ENCODE measurements around the gene E2F4. TPM values are rescaled to one million over a fixed set of nuclear protein-coding genes. Genes with fewer than 3 reads are reported as not detected.

E2F4 gene
- total and polyA plus RNA-seq, 9 of the 15 experiments (the other 6 are each of a cell fraction or from before 2014, with no cell fraction given), result 9.7 to 139 (median 106) TPM

GRCh38 chr16:67155295-67156142, 36.4 kb upstream of the E2F4 start (continued):
- TF ChIP-seq EGR1 (conservative IDR thresholded peaks at IDR 0.05), result peak; percentile 26; the same call in 1 of the 2 replicates
- TF ChIP-seq NKRF (IDR thresholded peaks at IDR 0.05; ENCODE audit: borderline replicate concordance), result no peak
- no peak for TF ChIP-seq SLC30A9 (CRISPR knock-in tag; IDR thresholded peaks at IDR 0.05)
- TF ChIP-seq ZNF699 (CRISPR knock-in tag; IDR thresholded peaks at IDR 0.05; ENCODE audit: insufficient replicate concordance), result no peak
- no peak for TF ChIP-seq ZNF766 (CRISPR knock-in tag; conservative IDR thresholded peaks at IDR 0.05)
- no peak for TF ChIP-seq SETDB1 (IDR thresholded peaks at IDR 0.05; ENCODE audit: low read length)
- TF ChIP-seq CBX3 (IDR thresholded peaks at IDR 0.05; ENCODE audit: borderline replicate concordance in 1 of 2, low read length in 2 of 2), result 0 out of 3 replicates have a peak, but pooled peaks of 1 of the 2 experiments have one; percentile 40
- no peak for TF ChIP-seq RAD51 (IDR thresholded peaks at IDR 0.05; ENCODE audit: borderline replicate concordance, low read depth)
- TF ChIP-seq JUND (IDR thresholded peaks at IDR 0.05; ENCODE audit: borderline replicate concordance, low read depth, low read length), result peak; percentile 51; the same call in 1 of the 2 replicates
- TF ChIP-seq JUND (tag; IDR thresholded peaks at IDR 0.05; ENCODE audit: borderline replicate concordance, low read depth, low read length), result no peak
- TF ChIP-seq POLR2H (tag; IDR thresholded peaks at IDR 0.05; ENCODE audit: low read depth), result no peak
- TF ChIP-seq, protein P1, sequence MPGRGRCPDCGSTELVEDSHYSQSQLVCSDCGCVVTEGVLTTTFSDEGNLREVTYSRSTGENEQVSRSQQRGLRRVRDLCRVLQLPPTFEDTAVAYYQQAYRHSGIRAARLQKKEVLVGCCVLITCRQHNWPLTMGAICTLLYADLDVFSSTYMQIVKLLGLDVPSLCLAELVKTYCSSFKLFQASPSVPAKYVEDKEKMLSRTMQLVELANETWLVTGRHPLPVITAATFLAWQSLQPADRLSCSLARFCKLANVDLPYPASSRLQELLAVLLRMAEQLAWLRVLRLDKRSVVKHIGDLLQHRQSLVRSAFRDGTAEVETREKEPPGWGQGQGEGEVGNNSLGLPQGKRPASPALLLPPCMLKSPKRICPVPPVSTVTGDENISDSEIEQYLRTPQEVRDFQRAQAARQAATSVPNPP (IDR thresholded peaks at IDR 0.05; ENCODE audit: borderline replicate concordance, insufficient read depth, insufficient read length), result no peak
- TF ChIP-seq RFX5 (IDR thresholded peaks at IDR 0.05; ENCODE audit: low read depth, low read length), result no peak
- TF ChIP-seq SMARCE1 (IDR thresholded peaks at IDR 0.05), result no peak
- no peak for TF ChIP-seq TEAD4 (IDR thresholded peaks at IDR 0.05; ENCODE audit: low read length)
- TF ChIP-seq TEAD4 (CRISPR knock-in tag; IDR thresholded peaks at IDR 0.05; ENCODE audit: borderline replicate concordance), result no peak
- TF ChIP-seq, protein P2, sequence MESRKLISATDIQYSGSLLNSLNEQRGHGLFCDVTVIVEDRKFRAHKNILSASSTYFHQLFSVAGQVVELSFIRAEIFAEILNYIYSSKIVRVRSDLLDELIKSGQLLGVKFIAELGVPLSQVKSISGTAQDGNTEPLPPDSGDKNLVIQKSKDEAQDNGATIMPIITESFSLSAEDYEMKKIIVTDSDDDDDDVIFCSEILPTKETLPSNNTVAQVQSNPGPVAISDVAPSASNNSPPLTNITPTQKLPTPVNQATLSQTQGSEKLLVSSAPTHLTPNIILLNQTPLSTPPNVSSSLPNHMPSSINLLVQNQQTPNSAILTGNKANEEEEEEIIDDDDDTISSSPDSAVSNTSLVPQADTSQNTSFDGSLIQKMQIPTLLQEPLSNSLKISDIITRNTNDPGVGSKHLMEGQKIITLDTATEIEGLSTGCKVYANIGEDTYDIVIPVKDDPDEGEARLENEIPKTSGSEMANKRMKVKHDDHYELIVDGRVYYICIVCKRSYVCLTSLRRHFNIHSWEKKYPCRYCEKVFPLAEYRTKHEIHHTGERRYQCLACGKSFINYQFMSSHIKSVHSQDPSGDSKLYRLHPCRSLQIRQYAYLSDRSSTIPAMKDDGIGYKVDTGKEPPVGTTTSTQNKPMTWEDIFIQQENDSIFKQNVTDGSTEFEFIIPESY (CRISPR knock-in tag; IDR thresholded peaks at IDR 0.05), result peak; percentile 69; the same call in 1 of the 2 replicates
- TF ChIP-seq, protein P3, sequence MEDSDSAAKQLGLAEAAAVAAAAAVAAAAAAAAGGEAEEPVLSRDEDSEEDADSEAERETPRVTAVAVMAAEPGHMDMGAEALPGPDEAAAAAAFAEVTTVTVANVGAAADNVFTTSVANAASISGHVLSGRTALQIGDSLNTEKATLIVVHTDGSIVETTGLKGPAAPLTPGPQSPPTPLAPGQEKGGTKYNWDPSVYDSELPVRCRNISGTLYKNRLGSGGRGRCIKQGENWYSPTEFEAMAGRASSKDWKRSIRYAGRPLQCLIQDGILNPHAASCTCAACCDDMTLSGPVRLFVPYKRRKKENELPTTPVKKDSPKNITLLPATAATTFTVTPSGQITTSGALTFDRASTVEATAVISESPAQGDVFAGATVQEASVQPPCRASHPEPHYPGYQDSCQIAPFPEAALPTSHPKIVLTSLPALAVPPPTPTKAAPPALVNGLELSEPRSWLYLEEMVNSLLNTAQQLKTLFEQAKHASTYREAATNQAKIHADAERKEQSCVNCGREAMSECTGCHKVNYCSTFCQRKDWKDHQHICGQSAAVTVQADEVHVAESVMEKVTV (CRISPR knock-in tag; IDR thresholded peaks at IDR 0.05), result peak; percentile 72
- no peak for TF ChIP-seq ZNF589 (CRISPR knock-in tag; IDR thresholded peaks at IDR 0.05; ENCODE audit: low read depth)
- no peak; the same call in 1 of the 2 replicates for TF ChIP-seq SPI1 (IDR thresholded peaks at IDR 0.05; ENCODE audit: borderline replicate concordance, low read depth, low read length)
- TF ChIP-seq GABPB2 (CRISPR knock-in tag; conservative IDR thresholded peaks at IDR 0.05), result no peak
